ENCODE results near the gene SPDEF. TPM values are rescaled to one million over a fixed set of nuclear protein-coding genes. Genes with fewer than 3 reads are reported as not detected.

The SPDEF gene
- total and polyA plus RNA-seq, 2 of the 13 experiments (the other 11 are each of a cell fraction or from before 2014, with no cell fraction given), result not detected

DNA sequence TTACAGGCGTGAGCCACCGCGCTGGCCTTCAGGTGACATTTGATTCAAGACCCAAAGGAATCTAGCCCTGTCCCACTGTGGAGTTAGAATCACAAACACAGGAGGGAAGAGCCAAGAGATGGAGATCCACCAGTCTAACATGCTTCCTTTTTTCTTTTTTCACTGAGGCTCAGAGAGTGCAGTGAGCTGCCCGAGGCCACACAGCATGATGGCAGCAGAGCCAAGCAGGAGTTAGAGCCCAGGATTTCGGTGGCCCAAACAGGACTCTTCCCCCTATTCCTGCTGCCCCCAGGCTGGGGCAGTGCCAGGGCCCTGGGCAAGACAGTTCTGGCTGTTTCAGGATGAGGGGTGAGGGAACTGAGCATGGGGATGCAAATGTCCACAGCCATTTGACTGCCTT lies 8.1 kb upstream of the SPDEF start (continued):
- TF ChIP-seq U2AF1 (optimal IDR thresholded peaks at IDR 0.05; ENCODE audit: low read depth, low read length) (no peak), TFDP2 (CRISPR knock-in tag; IDR thresholded peaks at IDR 0.05) (no peak)

DNA sequence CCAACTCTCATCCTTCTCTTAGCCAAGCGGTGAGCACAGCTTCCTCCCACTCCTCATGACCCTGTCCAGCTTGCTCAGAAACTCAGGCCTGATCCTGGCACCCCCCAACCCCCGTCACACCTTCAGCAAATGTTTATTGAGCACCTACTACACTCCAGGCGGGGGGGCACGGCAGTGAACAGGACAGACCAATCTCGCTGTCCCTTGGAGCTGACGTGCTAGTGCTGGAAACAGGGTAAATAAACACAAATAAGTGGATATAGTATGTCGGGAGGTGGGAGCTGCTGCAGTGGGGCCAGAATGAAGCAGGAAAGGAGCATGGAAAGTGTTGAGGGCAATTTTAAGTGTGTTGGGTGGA lies 7.4 kb upstream of the SPDEF start:
- Histone ChIP-seq H3K27me3 (ENCODE audit: control insufficient read depth in 1 of 2, insufficient read depth in 2 of 2, low read length in 2 of 2) (peaks cover 6 to 42% of the 10 kb centered on the region in 2 experiments; a peak in 4 of 5 replicates), H3K4me3 (replicated peaks in 1 of 3; ENCODE audit: insufficient read depth in 1 of 3, low read depth in 2 of 3, low read length in 3 of 3) (no peak overlapping the region), H3K36me3 (replicated peaks in 1 of 2; ENCODE audit: control insufficient read depth in 1 of 2, insufficient read depth in 2 of 2, low read length in 2 of 2) (no peaks in the 10 kb centered on the region), H3K79me2 (ENCODE audit: insufficient read depth, low read length) (no peaks in the 10 kb centered on the region), H3K27ac (ENCODE audit: extremely low read length, insufficient read depth, low read length) (no peak overlapping the region), H2AFZ (ENCODE audit: low read length) (no peak overlapping the region), H4K20me1 (ENCODE audit: insufficient read depth, low read length) (no peaks in the 10 kb centered on the region), H3K9me3 (ENCODE audit: low read length) (no peaks in the 10 kb centered on the region), H3K4me1 (ENCODE audit: insufficient read depth, low read length) (peaks cover 66% of the 10 kb centered on the region), H3K4me2 (ENCODE audit: low read depth, low read length) (no peak overlapping the region), H3K9ac (ENCODE audit: insufficient read depth, low read depth, low read length) (no peak overlapping the region)
- POLR2A ChIA-PET, result interaction anchor here (0.5 to 1.2 kb wide), 2 partner anchors 39 to 67 kb away, joined by 3 to 4 read pairs; no protein-coding TSS in a partner anchor
- intact Hi-C loops (cut with micrococcal nuclease; ENCODE audit: unreplicated experiment) (loop anchor here (5.0 kb wide), 2 partner anchors 34 to 401 kb away; no protein-coding TSS in a partner anchor), in situ Hi-C loops (cut with HindIII; ENCODE audit: extremely low pct_ligation_motif_present, low pct_unique_long_range_greater_than_20kb) (no loop called here)
- CTCF ChIA-PET (ENCODE audit: low intra/inter-chr PET ratio, low total read pairs), result no interaction called here
- FAIRE-seq (no peak), DNase-seq (ENCODE audit: low spot score) (no peak), ATAC-seq (no peak)
- no TSS peak for BruUV-seq (replicated peaks)
- WGBS (ENCODE audit: low lambda C conversion rate), result 11% methylated on average over 7 of the region's 7 CpGs
- TF ChIP-seq ZMYM3 (CRISPR knock-in tag; IDR thresholded peaks at IDR 0.05) (peak; percentile 60), ZNF430 (CRISPR knock-in tag; IDR thresholded peaks at IDR 0.05) (no peak), ZNF576 (CRISPR knock-in tag; IDR thresholded peaks at IDR 0.05) (0 out of 2 replicates have a peak, but pooled peaks have one; percentile 34)

Data from HepG2 (cell line).